ENCODE results near the gene HOXD12. TPM values are rescaled to one million over a fixed set of nuclear protein-coding genes. Genes with fewer than 3 reads are reported as not detected.

The HOXD12 gene
- total RNA-seq, 1 donor, result not detected

DNA sequence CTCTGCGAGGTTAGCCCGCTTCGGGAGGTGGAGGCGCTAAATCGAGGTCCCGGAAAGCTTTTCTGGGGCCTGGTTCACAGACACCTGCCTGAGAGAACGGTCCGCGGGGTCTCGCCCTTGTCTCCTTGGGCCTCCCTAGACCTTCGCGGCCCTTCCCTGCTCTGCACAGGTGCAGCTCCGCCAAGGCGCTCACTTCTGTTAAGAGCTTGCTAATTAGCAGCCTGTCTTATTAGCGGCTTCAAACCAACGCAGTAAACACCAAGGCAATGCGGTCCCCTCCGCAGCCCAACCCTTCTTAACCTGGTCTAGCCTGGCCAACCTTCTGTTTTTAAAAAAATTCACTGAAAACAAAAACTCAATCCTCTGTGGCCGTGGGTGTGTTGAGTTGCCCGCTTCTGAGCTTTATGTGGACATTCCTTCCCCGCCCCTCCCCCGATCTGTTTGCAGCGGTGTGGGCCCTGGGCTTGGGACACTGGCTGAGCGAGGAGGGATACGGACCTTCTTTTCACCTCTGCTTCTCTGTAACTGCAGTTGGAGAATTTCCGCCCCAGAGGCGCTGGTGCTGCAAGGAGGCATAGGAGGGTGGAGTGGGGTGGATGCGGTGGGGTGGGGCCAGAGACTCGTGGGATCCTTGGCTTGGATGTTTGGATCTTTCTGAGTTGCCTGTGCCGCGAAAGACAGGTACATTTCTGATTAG lies 48.4 kb downstream of the HOXD12 start:
- DNase-seq (ENCODE audit: low read depth), result no peak
- TF ChIP-seq, protein P1, sequence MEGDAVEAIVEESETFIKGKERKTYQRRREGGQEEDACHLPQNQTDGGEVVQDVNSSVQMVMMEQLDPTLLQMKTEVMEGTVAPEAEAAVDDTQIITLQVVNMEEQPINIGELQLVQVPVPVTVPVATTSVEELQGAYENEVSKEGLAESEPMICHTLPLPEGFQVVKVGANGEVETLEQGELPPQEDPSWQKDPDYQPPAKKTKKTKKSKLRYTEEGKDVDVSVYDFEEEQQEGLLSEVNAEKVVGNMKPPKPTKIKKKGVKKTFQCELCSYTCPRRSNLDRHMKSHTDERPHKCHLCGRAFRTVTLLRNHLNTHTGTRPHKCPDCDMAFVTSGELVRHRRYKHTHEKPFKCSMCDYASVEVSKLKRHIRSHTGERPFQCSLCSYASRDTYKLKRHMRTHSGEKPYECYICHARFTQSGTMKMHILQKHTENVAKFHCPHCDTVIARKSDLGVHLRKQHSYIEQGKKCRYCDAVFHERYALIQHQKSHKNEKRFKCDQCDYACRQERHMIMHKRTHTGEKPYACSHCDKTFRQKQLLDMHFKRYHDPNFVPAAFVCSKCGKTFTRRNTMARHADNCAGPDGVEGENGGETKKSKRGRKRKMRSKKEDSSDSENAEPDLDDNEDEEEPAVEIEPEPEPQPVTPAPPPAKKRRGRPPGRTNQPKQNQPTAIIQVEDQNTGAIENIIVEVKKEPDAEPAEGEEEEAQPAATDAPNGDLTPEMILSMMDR (IDR thresholded peaks at IDR 0.05; ENCODE audit: insufficient read depth, low read depth, low read length), result no peak

DNA sequence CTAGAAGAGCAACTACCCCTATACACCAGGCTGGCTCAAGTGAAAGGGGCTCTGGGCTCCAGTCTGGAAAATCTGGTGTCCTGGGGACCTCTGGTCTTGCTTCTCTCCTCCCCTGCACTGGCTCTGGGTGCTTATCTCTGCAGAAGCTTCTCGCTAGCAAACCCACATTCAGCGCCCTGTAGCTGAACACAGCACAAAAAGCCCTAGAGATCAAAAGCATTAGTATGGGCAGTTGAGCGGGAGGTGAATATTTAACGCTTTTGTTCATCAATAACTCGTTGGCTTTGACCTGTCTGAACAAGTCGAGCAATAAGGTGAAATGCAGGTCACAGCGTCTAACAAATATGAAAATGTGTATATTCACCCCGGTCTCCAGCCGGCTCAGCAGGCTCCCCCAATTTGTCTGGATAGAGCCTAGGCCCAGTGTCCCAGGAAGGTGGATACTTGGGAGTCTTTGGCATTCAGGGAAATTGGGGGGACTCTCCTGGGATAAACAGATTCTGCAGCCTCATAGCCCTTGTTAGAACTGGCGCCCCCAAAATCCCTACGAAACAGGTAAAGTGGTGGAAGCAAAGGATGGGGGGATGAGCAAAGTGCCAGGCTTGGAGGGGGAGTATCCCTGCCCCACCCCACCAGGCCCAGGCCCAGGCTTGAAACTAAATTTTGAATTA lies 49.3 kb downstream of the HOXD12 start:
- TF ChIP-seq, protein P1 (IDR thresholded peaks at IDR 0.05; ENCODE audit: insufficient read depth, low read depth, low read length), result no peak
- no peak for DNase-seq (ENCODE audit: low read depth)
- no peak overlapping the region for H3K4me3 ChIP-seq (ENCODE audit: low read depth, low read length)

More for the DNA sequence above, 48.4 kb downstream of the HOXD12 start:
- no peak overlapping the region for H3K4me3 ChIP-seq (ENCODE audit: low read depth, low read length)

DNA sequence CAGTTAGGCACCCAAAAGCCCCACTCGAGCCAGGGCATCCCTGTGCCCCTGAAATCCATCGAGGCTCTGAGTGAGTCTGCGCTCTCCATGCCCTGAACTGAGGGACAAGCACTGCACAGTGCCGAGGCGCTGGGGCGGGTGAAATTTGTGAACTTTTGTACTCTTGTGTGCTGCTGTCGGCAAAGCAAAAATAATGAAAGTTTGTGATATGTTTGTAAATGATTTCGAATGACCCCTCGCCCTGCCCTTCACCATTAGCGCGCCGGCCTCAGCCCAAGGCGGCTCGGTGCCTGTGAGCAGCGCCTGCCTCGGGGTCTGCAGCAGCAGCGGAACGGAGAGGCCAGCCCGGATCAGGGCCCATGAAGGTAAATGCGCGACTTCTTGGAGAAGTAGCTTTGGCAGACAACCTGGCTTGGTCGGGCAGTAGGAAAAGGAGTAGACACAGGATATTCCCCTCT lies 49.9 kb downstream of the HOXD12 start:
- H3K4me3 ChIP-seq (ENCODE audit: low read depth, low read length), result no peak overlapping the region
- DNase-seq (ENCODE audit: low read depth), result no peak
- TF ChIP-seq, protein P1 (IDR thresholded peaks at IDR 0.05; ENCODE audit: insufficient read depth, low read depth, low read length), result no peak

DNA sequence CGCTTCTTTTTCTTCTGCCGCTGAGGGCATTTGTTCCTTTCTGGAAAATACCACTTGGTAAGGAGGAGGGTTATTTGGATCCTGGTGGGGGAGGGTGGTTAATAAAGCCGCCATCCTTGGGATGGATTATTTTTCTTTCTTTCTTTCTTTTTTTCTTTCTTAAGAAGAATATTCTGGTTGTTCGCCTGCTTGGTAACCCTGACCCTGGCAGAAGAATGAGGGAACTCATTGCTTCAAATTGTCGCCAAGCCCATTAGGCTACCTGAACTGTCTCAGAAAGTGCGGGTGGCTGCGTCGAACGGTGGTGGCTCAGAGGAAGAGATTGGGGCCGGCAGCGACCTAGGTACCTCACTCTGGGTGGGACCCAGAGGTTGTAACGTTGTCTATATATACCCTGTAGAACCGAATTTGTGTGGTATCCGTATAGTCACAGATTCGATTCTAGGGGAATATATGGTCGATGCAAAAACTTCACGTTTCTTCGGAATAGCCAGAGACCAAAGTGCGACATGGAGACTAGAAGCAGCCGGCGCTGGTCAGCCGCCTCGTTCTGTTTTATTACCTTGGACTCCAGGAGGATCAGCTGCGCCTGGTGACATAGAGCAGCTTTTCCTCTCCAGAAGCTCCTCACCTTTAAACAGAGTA lies 50.5 kb downstream of the HOXD12 start:
- TF ChIP-seq, protein P1 (IDR thresholded peaks at IDR 0.05; ENCODE audit: insufficient read depth, low read depth, low read length), result no peak

DNA sequence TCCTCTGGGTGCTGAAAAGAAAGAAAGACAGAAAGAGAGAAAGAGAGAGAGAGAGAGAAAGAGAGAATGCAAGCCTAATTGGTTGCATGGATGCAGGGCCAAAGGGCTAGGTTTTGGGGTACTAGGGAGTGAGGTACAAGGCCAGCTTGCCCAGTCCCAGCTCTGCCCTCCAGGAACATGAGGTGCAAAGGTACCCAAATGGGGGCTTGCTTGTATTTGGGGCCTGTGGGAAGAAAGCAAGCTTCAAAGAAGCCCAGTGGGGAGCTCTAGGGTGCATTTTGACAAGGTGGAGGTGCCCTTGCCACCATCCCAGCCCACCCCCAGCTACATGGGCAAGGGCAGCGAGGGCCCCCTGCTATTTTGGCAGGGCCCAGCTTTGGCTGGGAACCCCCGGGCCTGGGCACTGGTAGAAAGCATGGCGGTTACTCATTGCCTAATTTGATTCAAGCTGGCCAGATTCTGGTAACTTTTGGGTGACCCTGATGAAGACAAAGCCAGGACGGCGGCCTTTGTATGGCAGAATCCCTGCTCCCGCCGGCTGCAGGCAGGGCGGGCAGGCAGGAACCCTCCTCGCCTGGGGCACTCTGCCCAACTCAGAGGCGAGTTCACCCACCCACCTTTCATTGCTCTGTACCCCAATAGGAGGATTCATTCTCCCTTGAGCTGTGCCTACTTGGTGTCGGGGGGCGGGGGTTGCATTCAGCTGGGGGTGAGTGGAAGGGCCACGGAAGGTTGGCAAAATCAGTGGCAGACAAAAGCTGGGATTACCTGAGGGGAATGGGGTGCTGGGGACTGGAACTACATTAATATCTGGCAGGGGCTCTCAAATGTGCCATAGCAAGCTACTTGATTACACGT lies 51.2 kb downstream of the HOXD12 start:
- DNase-seq (ENCODE audit: low read depth), result no peak
- TF ChIP-seq, protein P1 (IDR thresholded peaks at IDR 0.05; ENCODE audit: insufficient read depth, low read depth, low read length), result no peak
- H3K4me3 ChIP-seq (ENCODE audit: low read depth, low read length), result no peak overlapping the region

More for the DNA sequence above, 50.5 kb downstream of the HOXD12 start:
- no peak overlapping the region for H3K4me3 ChIP-seq (ENCODE audit: low read depth, low read length)
- DNase-seq (ENCODE audit: low read depth), result no peak

Measured in fibroblast of villous mesenchyme (primary cell).